ENCODE results near the gene FAM151A. TPM values are rescaled to one million over a fixed set of nuclear protein-coding genes. Genes with fewer than 3 reads are reported as not detected.

Gene FAM151A
- polyA plus RNA-seq, 1 donor (not counting 4 experiments of a cell fraction or from before 2014, with no cell fraction given): 0.07 TPM

GRCh38 chr1:54652168-54652567 lies 28.8 kb upstream of the FAM151A start:
- no peaks in the 10 kb centered on the region for H3K9me1 ChIP-seq (ENCODE audit: control insufficient read depth, extremely low read depth, insufficient read depth, low read length)
- H3K27me3 ChIP-seq (ENCODE audit: control insufficient read depth, extremely low read depth, insufficient read depth, low read length): peaks cover 13% of the 10 kb centered on the region
- H2AFZ ChIP-seq (ENCODE audit: control insufficient read depth, low read length): no peak overlapping the region
- TF ChIP-seq EZH2 (IDR thresholded peaks at IDR 0.05; ENCODE audit: low read length): no peak
- TF ChIP-seq, protein P1, sequence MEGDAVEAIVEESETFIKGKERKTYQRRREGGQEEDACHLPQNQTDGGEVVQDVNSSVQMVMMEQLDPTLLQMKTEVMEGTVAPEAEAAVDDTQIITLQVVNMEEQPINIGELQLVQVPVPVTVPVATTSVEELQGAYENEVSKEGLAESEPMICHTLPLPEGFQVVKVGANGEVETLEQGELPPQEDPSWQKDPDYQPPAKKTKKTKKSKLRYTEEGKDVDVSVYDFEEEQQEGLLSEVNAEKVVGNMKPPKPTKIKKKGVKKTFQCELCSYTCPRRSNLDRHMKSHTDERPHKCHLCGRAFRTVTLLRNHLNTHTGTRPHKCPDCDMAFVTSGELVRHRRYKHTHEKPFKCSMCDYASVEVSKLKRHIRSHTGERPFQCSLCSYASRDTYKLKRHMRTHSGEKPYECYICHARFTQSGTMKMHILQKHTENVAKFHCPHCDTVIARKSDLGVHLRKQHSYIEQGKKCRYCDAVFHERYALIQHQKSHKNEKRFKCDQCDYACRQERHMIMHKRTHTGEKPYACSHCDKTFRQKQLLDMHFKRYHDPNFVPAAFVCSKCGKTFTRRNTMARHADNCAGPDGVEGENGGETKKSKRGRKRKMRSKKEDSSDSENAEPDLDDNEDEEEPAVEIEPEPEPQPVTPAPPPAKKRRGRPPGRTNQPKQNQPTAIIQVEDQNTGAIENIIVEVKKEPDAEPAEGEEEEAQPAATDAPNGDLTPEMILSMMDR (optimal IDR thresholded peaks at IDR 0.05 in 1 of 3, IDR thresholded peaks at IDR 0.05 in 1 of 3, conservative IDR thresholded peaks at IDR 0.05 in 1 of 3; ENCODE audit: extremely low read depth in 1 of 3, insufficient read depth in 2 of 3, low read length in 3 of 3): no peak
- no peaks in the 10 kb centered on the region for H3K4me1 ChIP-seq (ENCODE audit: control insufficient read depth, extremely low read depth, insufficient read depth, low read length)
- no peak overlapping the region for H3K4me3 ChIP-seq (ENCODE audit: control insufficient read depth in 2 of 3, extremely low read depth in 1 of 3, insufficient read depth in 2 of 3, low read depth in 1 of 3, low read length in 3 of 3)
- H4K20me1 ChIP-seq (ENCODE audit: control insufficient read depth, extremely low read depth, insufficient read depth, low read length): no peaks in the 10 kb centered on the region
- dilution Hi-C loops (cut with MboI; ENCODE audit: extremely low pct_ligation_motif_present, low sequenced_read_pairs): no loop called here
- no peak overlapping the region for H3K4me2 ChIP-seq (ENCODE audit: control insufficient read depth, extremely low read depth, insufficient read depth, low read depth, low read length)
- H3K9ac ChIP-seq (ENCODE audit: control insufficient read depth, extremely low read depth, insufficient read depth, low read length): no peak overlapping the region
- no peaks in the 10 kb centered on the region for H3K79me2 ChIP-seq (ENCODE audit: control insufficient read depth, insufficient read depth, low read length)
- H3K36me3 ChIP-seq (ENCODE audit: control insufficient read depth in 2 of 2, extremely low read depth in 1 of 2, insufficient read depth in 2 of 2, low read length in 2 of 2): no peaks in the 10 kb centered on the region
- DNase-seq (ENCODE audit: low read depth, low spot score) (no peak), FAIRE-seq (no peak)
- no peaks in the 10 kb centered on the region for H3K9me3 ChIP-seq (ENCODE audit: control insufficient read depth, low read depth, low read length)
- no peak overlapping the region for H3K27ac ChIP-seq (ENCODE audit: control insufficient read depth, insufficient read depth, low read length)

DNA sequence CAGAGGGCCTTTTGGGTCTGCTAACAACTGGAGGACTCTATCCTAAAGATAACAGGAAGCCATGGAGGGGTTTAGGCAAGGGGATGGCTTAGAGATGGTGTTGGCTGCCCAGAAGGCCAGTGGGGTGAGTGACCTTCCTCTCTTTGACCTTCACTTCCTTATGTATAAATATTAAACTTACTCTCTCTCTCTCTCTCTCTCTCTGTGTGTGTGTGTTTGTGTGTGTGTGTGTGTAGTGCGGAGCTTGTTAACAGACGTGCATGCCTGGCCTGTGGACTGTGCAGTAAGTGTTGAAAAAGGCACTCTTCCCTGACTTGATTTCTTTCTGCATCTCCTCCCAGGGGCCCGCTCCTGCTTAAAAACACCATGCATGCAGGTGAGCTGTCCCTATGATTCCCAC lies 28.3 kb upstream of the FAM151A start:
- H3K79me2 ChIP-seq (ENCODE audit: control insufficient read depth, insufficient read depth, low read length): no peaks in the 10 kb centered on the region
- H3K4me2 ChIP-seq (ENCODE audit: control insufficient read depth, extremely low read depth, insufficient read depth, low read depth, low read length): no peak overlapping the region
- H3K27me3 ChIP-seq (ENCODE audit: control insufficient read depth, extremely low read depth, insufficient read depth, low read length): peaks cover 13% of the 10 kb centered on the region
- H3K4me1 ChIP-seq (ENCODE audit: control insufficient read depth, extremely low read depth, insufficient read depth, low read length): no peaks in the 10 kb centered on the region
- H3K4me3 ChIP-seq (ENCODE audit: control insufficient read depth in 2 of 3, extremely low read depth in 1 of 3, insufficient read depth in 2 of 3, low read depth in 1 of 3, low read length in 3 of 3): no peak overlapping the region
- H3K27ac ChIP-seq (ENCODE audit: control insufficient read depth, insufficient read depth, low read length): no peak overlapping the region
- no peaks in the 10 kb centered on the region for H4K20me1 ChIP-seq (ENCODE audit: control insufficient read depth, extremely low read depth, insufficient read depth, low read length)
- no peaks in the 10 kb centered on the region for H3K9me1 ChIP-seq (ENCODE audit: control insufficient read depth, extremely low read depth, insufficient read depth, low read length)
- H3K36me3 ChIP-seq (ENCODE audit: control insufficient read depth in 2 of 2, extremely low read depth in 1 of 2, insufficient read depth in 2 of 2, low read length in 2 of 2): no peaks in the 10 kb centered on the region
- no peaks in the 10 kb centered on the region for H3K9me3 ChIP-seq (ENCODE audit: control insufficient read depth, low read depth, low read length)
- DNase-seq (ENCODE audit: low read depth, low spot score): no peak
- TF ChIP-seq EZH2 (IDR thresholded peaks at IDR 0.05; ENCODE audit: low read length): no peak
- TF ChIP-seq, protein P1 (optimal IDR thresholded peaks at IDR 0.05 in 1 of 3, IDR thresholded peaks at IDR 0.05 in 1 of 3, conservative IDR thresholded peaks at IDR 0.05 in 1 of 3; ENCODE audit: extremely low read depth in 1 of 3, insufficient read depth in 2 of 3, low read length in 3 of 3): no peak
- no peak overlapping the region for H3K9ac ChIP-seq (ENCODE audit: control insufficient read depth, extremely low read depth, insufficient read depth, low read length)
- H2AFZ ChIP-seq (ENCODE audit: control insufficient read depth, low read length): no peak overlapping the region
- dilution Hi-C loops (cut with MboI; ENCODE audit: extremely low pct_ligation_motif_present, low sequenced_read_pairs): no loop called here
- no peak for FAIRE-seq

Data from keratinocyte (primary cell).